Panc1 (cell line): ENCODE data around the gene RBMS3. TPM values are rescaled to one million over a fixed set of nuclear protein-coding genes. Genes with fewer than 3 reads are reported as not detected.

Experiments used
- ATAC-seq: fragments of 200-7000 bp; cut with Tn5 transposase; 2 replicates; pipeline ENCODE4 v1.9.1; 2020; ENCODE audit warnings: mild to moderate bottlenecking, moderate library complexity
- BruUV-seq: library from RNA; stranded (reverse); fragments of 400-500 nt; replicated peaks from 2 replicates; lab custom pipeline; 2021; lab: Mats Ljungman, UMichigan
- CTCF ChIA-PET: fragments of 300-600 bp; sonication (Branson Sonifier 250); formaldehyde crosslinking; loops from one replicate; lab custom pipeline; 2022; ENCODE audit warnings: antibody characterized with exemption; lab: Charles Lee
- POLR2A ChIA-PET: fragments of 300-600 bp; sonication (Branson Sonifier 250); formaldehyde crosslinking; loops from one replicate; lab custom pipeline; 2022; ENCODE audit warnings: antibody characterized with exemption; lab: Charles Lee
- DNase-seq: peaks from one replicate; pipeline ENCODE4 v3.0.0-alpha.2; 2010; ENCODE audit warnings: low read depth, low spot score
- H3K27ac ChIP-seq: 2 replicates; pipeline ENCODE4 v1.5.1; 2011; ENCODE audit warnings: mild to moderate bottlenecking, low read length, inconsistent platforms
- H3K27me3 ChIP-seq: fragments of 200-500 bp; sonication (Bioruptor generic); 2 replicates; pipeline ENCODE4 v1.6.0; 2014; ENCODE audit warnings: low read length, inconsistent platforms; ENCODE audit not compliant: control insufficient read depth, insufficient read depth
- H3K36me3 ChIP-seq: fragments of 200-500 bp; sonication (Bioruptor generic); 2 replicates; pipeline ENCODE4 v1.5.1; 2014; ENCODE audit warnings: inconsistent platforms, mild to moderate bottlenecking, low read length, moderate library complexity; ENCODE audit not compliant: control insufficient read depth, insufficient read depth
- H3K4me1 ChIP-seq: 2 replicates; pipeline ENCODE4 v1.5.1; 2011; ENCODE audit warnings: inconsistent platforms, mild to moderate bottlenecking, low read length, moderate library complexity; ENCODE audit not compliant: control insufficient read depth, insufficient read depth
- H3K4me3 ChIP-seq, 2 experiments: 2 replicates each; pipeline ENCODE4 v1.5.1; 2011 to 2012; ENCODE audit warnings: low read depth in 2 of 2, low read length in 2 of 2, mild to moderate bottlenecking in 2 of 2, inconsistent platforms in 1 of 2, moderate library complexity in 1 of 2
- H3K9me3 ChIP-seq: fragments of 200-500 bp; sonication (Bioruptor generic); 2 replicates; pipeline ENCODE4 v1.5.1; 2014; ENCODE audit warnings: low read depth, mild to moderate bottlenecking, inconsistent platforms, low read length, moderate library complexity; ENCODE audit not compliant: control insufficient read depth, insufficient read depth
- CTCF ChIP-seq: fragments of 450-650 bp; IDR thresholded peaks from 2 replicates; pipeline ENCODE4 v1.5.1; 2017; ENCODE audit warnings: mild to moderate bottlenecking
- POLR2AphosphoS5 ChIP-seq: IDR thresholded peaks from 2 replicates; pipeline ENCODE4 v1.6.1; 2012; ENCODE audit warnings: mild to moderate bottlenecking, low read depth, low read length, moderate library complexity
- REST ChIP-seq, 2 experiments: IDR thresholded peaks; 2 replicates each; pipeline ENCODE4 v1.6.1; 2011 to 2012; ENCODE audit warnings: low read depth in 2 of 2, control low read depth in 1 of 2, low read length in 1 of 2, mild to moderate bottlenecking in 1 of 2, moderate library complexity in 1 of 2; ENCODE audit not compliant: insufficient read depth in 1 of 2
- SIN3A ChIP-seq: IDR thresholded peaks from 2 replicates; pipeline ENCODE4 v1.6.1; 2012; ENCODE audit warnings: low read depth, mild to moderate bottlenecking, low read length, moderate library complexity, borderline replicate concordance; ENCODE audit not compliant: insufficient read depth
- TCF7L2 ChIP-seq: IDR thresholded peaks from 2 replicates; pipeline ENCODE4 v1.6.1; 2011; ENCODE audit warnings: mild to moderate bottlenecking, low read depth, low read length, inconsistent platforms
- in situ Hi-C: cut with HindIII; loops from 2 replicates; pipeline ENCODE4 v1.10.0; 2016; ENCODE audit warnings: low sequenced_read_pairs, low pct_unique_long_range_greater_than_20kb
- intact Hi-C: fragments of 100-400 bp; cut with micrococcal nuclease; formaldehyde crosslinking; loops from one replicate; pipeline ENCODE4 v1.10.0; 2022; ENCODE audit not compliant: unreplicated experiment
- total RNA-seq: library from RNA; stranded (reverse); gene quantifications from one replicate; pipeline ENCODE4 v1.2.1, GENCODE V29; 2021; ENCODE audit not compliant: unreplicated experiment

The RBMS3 gene
- total RNA-seq, 1 experiment from 2014 or later: 1.1 TPM

- no peak for DNase-seq
- Histone ChIP-seq H3K9me3 (no peaks in the 10 kb centered on the region), H3K27me3 (no peaks in the 10 kb centered on the region), H3K36me3 (no peaks in the 10 kb centered on the region), H3K4me1 (no peaks in the 10 kb centered on the region), H3K27ac (no peak overlapping the region), H3K4me3 (no peak overlapping the region)
- BruUV-seq: no TSS peak
- TF ChIP-seq POLR2AphosphoS5 (no peak), REST (IDR thresholded peaks at IDR 0.05; ENCODE audit: insufficient read depth in 1 of 2, low read depth in 2 of 2, low read length in 1 of 2) (no peak), SIN3A (no peak), TCF7L2 (no peak), CTCF (no peak)
- ChIA-PET POLR2A (no interaction called here), CTCF (no interaction called here)
- intact Hi-C loops (no loop called here), in situ Hi-C loops (no loop called here)
- ATAC-seq: no peak
These were observed 206.0 kb downstream of the RBMS3 start for GRCh38 chr3:29486917-29487316.

GRCh38 chr3:29488922-29489321 is 208.1 kb downstream of the RBMS3 start:
- intact Hi-C loops: no loop called here
- POLR2A ChIA-PET: no interaction called here
- ATAC-seq: no peak
- H3K9me3 ChIP-seq: no peaks in the 10 kb centered on the region
- CTCF ChIA-PET: no interaction called here
- BruUV-seq: no TSS peak
- in situ Hi-C loops: no loop called here
- DNase-seq: no peak
- H3K4me3 ChIP-seq: no peak overlapping the region
- no peak overlapping the region for H3K27ac ChIP-seq
- no peaks in the 10 kb centered on the region for H3K4me1 ChIP-seq
- TF ChIP-seq SIN3A (no peak), REST (IDR thresholded peaks at IDR 0.05; ENCODE audit: insufficient read depth in 1 of 2, low read depth in 2 of 2, low read length in 1 of 2) (no peak), TCF7L2 (no peak)
- no peaks in the 10 kb centered on the region for H3K36me3 ChIP-seq
- H3K27me3 ChIP-seq: no peaks in the 10 kb centered on the region
